Stimulated activated CD8-positive, alpha-beta memory T cell treated with anti-CD3 and anti-CD28 coated beads, Interleukin-15, amount 100 ng/mL, for 4 hours (primary cell): Measurements from ENCODE around the gene PACSIN1.

ENCODE experiments used
- DNase-seq, 2 donors: peaks; one replicate each; pipeline ENCODE4 v3.0.0-alpha.2; 2020; ENCODE audit warnings: low read depth in 2 of 2

Gene PACSIN1

GRCh38 chr6:34562350-34562749 lies 96.5 kb downstream of the PACSIN1 start:
- DNase-seq, result no peak

GRCh38 chr6:34562861-34563512 lies 97.1 kb downstream of the PACSIN1 start:
- DNase-seq, result no peak

- DNase-seq, result no peak
Observed at GRCh38 chr6:34563513-34563870, 97.6 kb downstream of the PACSIN1 start.

GRCh38 chr6:34564181-34564580 lies 98.3 kb downstream of the PACSIN1 start:
- no peak for DNase-seq

- DNase-seq, result no peak
Observed at GRCh38 chr6:34565722-34566137, 99.9 kb downstream of the PACSIN1 start.

GRCh38 chr6:34566830-34567546 lies 101.1 kb downstream of the PACSIN1 start:
- DNase-seq, result no peak

- no peak for DNase-seq
Observed at GRCh38 chr6:34568341-34569201, 102.7 kb downstream of the PACSIN1 start.

GRCh38 chr6:34569361-34569973 lies 103.6 kb downstream of the PACSIN1 start:
- no peak for DNase-seq

- no peak for DNase-seq
Observed at GRCh38 chr6:34570066-34570833, 104.4 kb downstream of the PACSIN1 start.

GRCh38 chr6:34571388-34571787 lies 105.5 kb downstream of the PACSIN1 start:
- DNase-seq, result no peak

GRCh38 chr6:34572021-34572420 lies 106.1 kb downstream of the PACSIN1 start:
- DNase-seq, result no peak

- no peak for DNase-seq
Observed at GRCh38 chr6:34572585-34572984, 106.7 kb downstream of the PACSIN1 start.

GRCh38 chr6:34573567-34574183 lies 107.8 kb downstream of the PACSIN1 start:
- DNase-seq, result no peak

GRCh38 chr6:34574647-34575293 lies 108.9 kb downstream of the PACSIN1 start:
- DNase-seq, result no peak

GRCh38 chr6:34575326-34575725 lies 109.5 kb downstream of the PACSIN1 start:
- DNase-seq, result no peak

- DNase-seq, result no peak
Observed at GRCh38 chr6:34576286-34576955, 110.5 kb downstream of the PACSIN1 start.

GRCh38 chr6:34578445-34579262 lies 112.8 kb downstream of the PACSIN1 start:
- DNase-seq, result no peak

- no peak for DNase-seq
Observed at GRCh38 chr6:34580707-34581560, 115.1 kb downstream of the PACSIN1 start.
